ENCODE measurements around the gene STUM. TPM values are rescaled to one million over a fixed set of nuclear protein-coding genes. Genes with fewer than 3 reads are reported as not detected.
"Not testable (repeated sequence)": the region's sequence is repeated elsewhere in the genome, so short reads cannot be mapped to it uniquely, and the experiment has no call there.

STUM gene
- total RNA-seq, 1 donor from 2014 or later: not detected

GRCh38 chr1:226610671-226611070 is 62.1 kb downstream of the STUM start:
- TF ChIP-seq EZH2phosphoT487 (IDR thresholded peaks at IDR 0.05) (no peak), EZH2 (IDR thresholded peaks at IDR 0.05) (no peak), CTCF (IDR thresholded peaks at IDR 0.05) (no peak)
- H3K27ac Mint-ChIP-seq: no peak overlapping the region

GRCh38 chr1:226611301-226611700 is 62.7 kb downstream of the STUM start:
- no peak overlapping the region for H3K9ac ChIP-seq
- Mint-ChIP-seq H3K27ac (no peak overlapping the region), H3K27me3 (ENCODE audit: insufficient read depth, low read depth) (peaks cover 4% of the 10 kb centered on the region), H3K36me3 (no peaks in the 10 kb centered on the region), H3K4me1 (peaks cover 4% of the 10 kb centered on the region), H3K4me3 (no peak overlapping the region), H3K9me3 (peaks cover under 1% of the 10 kb centered on the region)
- H3K27ac ChIP-seq: no peak overlapping the region
- H3F3A ChIP-seq (ENCODE audit: low read depth): no peaks in the 10 kb centered on the region
- H3K27me3 ChIP-seq: no peaks in the 10 kb centered on the region
- H4K20me1 ChIP-seq (ENCODE audit: low read depth): no peaks in the 10 kb centered on the region
- peaks cover 3% of the 10 kb centered on the region for H3K4me1 ChIP-seq
- no peak for TF ChIP-seq EZH2 (IDR thresholded peaks at IDR 0.05)
- no peak for TF ChIP-seq CTCF (IDR thresholded peaks at IDR 0.05)
- no peak for TF ChIP-seq EZH2phosphoT487 (IDR thresholded peaks at IDR 0.05)
- H3K4me3 ChIP-seq: no peak overlapping the region
- no peaks in the 10 kb centered on the region for H3K79me2 ChIP-seq (ENCODE audit: low read depth)
- H2AFZ ChIP-seq (replicated peaks): no peak overlapping the region
- H3K4me2 ChIP-seq: no peak overlapping the region
- H3K36me3 ChIP-seq: no peaks in the 10 kb centered on the region
- no peaks in the 10 kb centered on the region for H3K9me3 ChIP-seq (ENCODE audit: low read depth)
- no peak for DNase-seq (ENCODE audit: low spot score)

More at GRCh38 chr1:226610671-226611070, 62.1 kb downstream of the STUM start:
- H3K9me3 Mint-ChIP-seq: no peaks in the 10 kb centered on the region
- Histone ChIP-seq H3K9ac (no peak overlapping the region), H3K4me2 (no peak overlapping the region), H3K79me2 (ENCODE audit: low read depth) (no peaks in the 10 kb centered on the region), H2AFZ (replicated peaks) (no peak overlapping the region), H3K27ac (no peak overlapping the region), H3K4me3 (no peak overlapping the region), H3K4me1 (peaks cover 3% of the 10 kb centered on the region), H3K36me3 (no peaks in the 10 kb centered on the region), H3K27me3 (no peaks in the 10 kb centered on the region), H3K9me3 (ENCODE audit: low read depth) (no peaks in the 10 kb centered on the region), H4K20me1 (ENCODE audit: low read depth) (no peaks in the 10 kb centered on the region), H3F3A (ENCODE audit: low read depth) (no peaks in the 10 kb centered on the region)
- H3K4me1 Mint-ChIP-seq: peaks cover 4% of the 10 kb centered on the region
- no peaks in the 10 kb centered on the region for H3K36me3 Mint-ChIP-seq
- no peak for DNase-seq (ENCODE audit: low spot score)
- H3K27me3 Mint-ChIP-seq (ENCODE audit: insufficient read depth, low read depth): peaks cover 4% of the 10 kb centered on the region
- no peak overlapping the region for H3K4me3 Mint-ChIP-seq

GRCh38 chr1:226611980-226612379 is 63.4 kb downstream of the STUM start:
- H3K4me3 Mint-ChIP-seq; H3K9ac ChIP-seq; H3K4me2 ChIP-seq; H3K4me3 ChIP-seq; H2AFZ ChIP-seq (replicated peaks); H3K9me3 ChIP-seq (ENCODE audit: low read depth); H3K27me3 Mint-ChIP-seq (ENCODE audit: insufficient read depth, low read depth); H4K20me1 ChIP-seq (ENCODE audit: low read depth); H3K27ac ChIP-seq; H3K27ac Mint-ChIP-seq; H3K36me3 ChIP-seq; H3K4me1 ChIP-seq; H3K27me3 ChIP-seq; H3K9me3 Mint-ChIP-seq; H3K4me1 Mint-ChIP-seq; H3K36me3 Mint-ChIP-seq; H3K79me2 ChIP-seq (ENCODE audit: low read depth); DNase-seq (ENCODE audit: low spot score); H3F3A ChIP-seq (ENCODE audit: low read depth): not testable (repeated sequence)

- Histone ChIP-seq H3K4me3 (no peak overlapping the region), H3F3A (ENCODE audit: low read depth) (no peaks in the 10 kb centered on the region), H3K27me3 (no peaks in the 10 kb centered on the region), H3K9me3 (ENCODE audit: low read depth) (no peaks in the 10 kb centered on the region), H3K27ac (no peak overlapping the region), H4K20me1 (ENCODE audit: low read depth) (no peaks in the 10 kb centered on the region), H3K4me2 (no peak overlapping the region), H3K79me2 (ENCODE audit: low read depth) (no peaks in the 10 kb centered on the region), H2AFZ (replicated peaks) (peak overlapping the region; percentile 26), H3K36me3 (no peaks in the 10 kb centered on the region), H3K9ac (no peak overlapping the region), H3K4me1 (no peaks in the 10 kb centered on the region)
- H3K36me3 Mint-ChIP-seq: no peaks in the 10 kb centered on the region
- no peak for DNase-seq (ENCODE audit: low spot score)
- no peak overlapping the region for H3K27ac Mint-ChIP-seq
- peaks cover 8% of the 10 kb centered on the region for H3K9me3 Mint-ChIP-seq
- H3K4me3 Mint-ChIP-seq: no peak overlapping the region
- H3K4me1 Mint-ChIP-seq: no peaks in the 10 kb centered on the region
- peaks cover 7% of the 10 kb centered on the region for H3K27me3 Mint-ChIP-seq (ENCODE audit: insufficient read depth, low read depth)
- TF ChIP-seq EZH2phosphoT487 (IDR thresholded peaks at IDR 0.05): no peak
- TF ChIP-seq EZH2 (IDR thresholded peaks at IDR 0.05): no peak
- TF ChIP-seq CTCF (IDR thresholded peaks at IDR 0.05): no peak
Observed at GRCh38 chr1:226615876-226616275, 67.3 kb downstream of the STUM start.

All from neural progenitor cell (in vitro differentiated cells).